H9 (cell line): ENCODE data around the gene DDX1. TPM values are rescaled to one million over a fixed set of nuclear protein-coding genes. Genes with fewer than 3 reads are reported as not detected.

Source experiments
- DNase-seq: peaks from one replicate; pipeline ENCODE4 v3.0.0-alpha.2; 2017
- H2AFZ ChIP-seq: one replicate; pipeline ENCODE4 v1.6.1; 2013; ENCODE audit warnings: mild to moderate bottlenecking, low read length, control low read depth, moderate library complexity
- H2AK5ac ChIP-seq: 2 replicates; pipeline ENCODE4 v1.6.1; 2013; ENCODE audit warnings: low read length, control low read depth, mixed read lengths; ENCODE audit not compliant: insufficient read length
- H2BK120ac ChIP-seq: one replicate; pipeline ENCODE4 v1.6.1; 2013; ENCODE audit warnings: low read depth, mild to moderate bottlenecking, low read length, control low read depth, inconsistent platforms; ENCODE audit not compliant: poor library complexity, severe bottlenecking
- H2BK12ac ChIP-seq: 2 replicates; pipeline ENCODE4 v1.6.1; 2013; ENCODE audit warnings: low read length, control low read depth, mixed read lengths, low read depth; ENCODE audit not compliant: insufficient read length
- H2BK15ac ChIP-seq: 2 replicates; pipeline ENCODE4 v1.6.1; 2013; ENCODE audit warnings: low read depth, low read length, control low read depth
- H2BK20ac ChIP-seq: one replicate; pipeline ENCODE4 v1.6.1; 2013; ENCODE audit warnings: low read depth, mild to moderate bottlenecking, low read length, control low read depth, inconsistent platforms; ENCODE audit not compliant: poor library complexity, severe bottlenecking
- H2BK5ac ChIP-seq: 2 replicates; pipeline ENCODE4 v1.6.1; 2013; ENCODE audit warnings: low read length, control low read depth, mixed read lengths; ENCODE audit not compliant: insufficient read length
- H3K14ac ChIP-seq: 2 replicates; pipeline ENCODE4 v1.6.1; 2013; ENCODE audit warnings: low read length, control low read depth; ENCODE audit not compliant: insufficient read depth
- H3K18ac ChIP-seq: 2 replicates; pipeline ENCODE4 v1.6.1; 2013; ENCODE audit warnings: low read depth, mild to moderate bottlenecking, mixed read lengths, low read length, control low read depth; ENCODE audit not compliant: insufficient read length
- H3K23ac ChIP-seq: 2 replicates; pipeline ENCODE4 v1.6.1; 2013; ENCODE audit warnings: low read length, control low read depth, mixed read lengths, low read depth; ENCODE audit not compliant: insufficient read length
- H3K23me2 ChIP-seq: 2 replicates; pipeline ENCODE4 v1.6.1; 2013; ENCODE audit warnings: low read depth, mild to moderate bottlenecking, mixed read lengths, low read length, control low read depth; ENCODE audit not compliant: insufficient read length, poor library complexity, severe bottlenecking
- H3K27ac ChIP-seq: 2 replicates; pipeline ENCODE4 v1.5.1; 2013; ENCODE audit warnings: low read length, control low read depth, mixed read lengths, low read depth; ENCODE audit not compliant: insufficient read length
- H3K27me3 ChIP-seq: 2 replicates; pipeline ENCODE4 v1.6.1; 2013; ENCODE audit warnings: low read length, control low read depth, inconsistent platforms; ENCODE audit not compliant: insufficient read depth
- H3K4ac ChIP-seq: 2 replicates; pipeline ENCODE4 v1.6.1; 2013; ENCODE audit warnings: low read depth, mild to moderate bottlenecking, control low read depth, inconsistent platforms, low read length, moderate library complexity
- H3K4me1 ChIP-seq: 2 replicates; pipeline ENCODE4 v1.6.1; 2013; ENCODE audit warnings: low read length, control low read depth, inconsistent platforms; ENCODE audit not compliant: insufficient read depth
- H3K4me2 ChIP-seq: 2 replicates; pipeline ENCODE4 v1.6.1; 2013; ENCODE audit warnings: low read length, control low read depth, mixed read lengths; ENCODE audit not compliant: insufficient read length, insufficient read depth
- H3K56ac ChIP-seq: 2 replicates; pipeline ENCODE4 v1.6.1; 2013; ENCODE audit warnings: low read depth, mild to moderate bottlenecking, mixed read lengths, low read length, control low read depth; ENCODE audit not compliant: insufficient read length
- H3K79me1 ChIP-seq: 2 replicates; pipeline ENCODE4 v1.6.1; 2013; ENCODE audit warnings: low read depth, mild to moderate bottlenecking, moderate library complexity, low read length, control low read depth, inconsistent platforms; ENCODE audit not compliant: insufficient read depth, poor library complexity, severe bottlenecking
- H3K79me2 ChIP-seq: 2 replicates; pipeline ENCODE4 v1.6.1; 2013; ENCODE audit warnings: low read length, control low read depth, inconsistent platforms; ENCODE audit not compliant: insufficient read depth
- H3K9ac ChIP-seq: 2 replicates; pipeline ENCODE4 v1.6.1; 2013; ENCODE audit warnings: low read length, control low read depth, mixed read lengths; ENCODE audit not compliant: insufficient read length; ENCODE audit errors: extremely low read depth
- H3K9me3 ChIP-seq: one replicate; pipeline ENCODE4 v1.6.1; 2013; ENCODE audit warnings: low read depth, low read length, inconsistent platforms; ENCODE audit not compliant: control insufficient read depth
- H3T11ph ChIP-seq: one replicate; pipeline ENCODE4 v1.6.1; 2013; ENCODE audit warnings: mild to moderate bottlenecking, low read length, control low read depth, inconsistent platforms
- H4K20me1 ChIP-seq: one replicate; pipeline ENCODE4 v1.6.1; 2013; ENCODE audit not compliant: control insufficient read depth, insufficient read length, insufficient read depth
- H4K5ac ChIP-seq: 2 replicates; pipeline ENCODE4 v1.6.1; 2013; ENCODE audit warnings: low read depth, mild to moderate bottlenecking, mixed read lengths, low read length, control low read depth; ENCODE audit not compliant: insufficient read length
- H4K8ac ChIP-seq: replicated peaks from 2 replicates; pipeline ENCODE4 v1.6.1; 2013; ENCODE audit warnings: low read length, control low read depth, mixed read lengths, low read depth; ENCODE audit not compliant: insufficient read length
- H4K91ac ChIP-seq: 2 replicates; pipeline ENCODE4 v1.6.1; 2013; ENCODE audit warnings: low read depth, mild to moderate bottlenecking, moderate library complexity, mixed read lengths, low read length, control low read depth; ENCODE audit not compliant: insufficient read length
- H3K27ac Mint-ChIP-seq, 3 experiments: 2 replicates in 2 of 3; 3 replicates in 1 of 3; pipeline ENCODE4 v1.8.0; 2020 to 2021; ENCODE audit warnings: mixed read lengths in 3 of 3, mild to moderate bottlenecking in 1 of 3, moderate library complexity in 1 of 3
- H3K27me3 Mint-ChIP-seq: 2 replicates; pipeline ENCODE4 v1.8.0; 2021; ENCODE audit warnings: low read depth, mild to moderate bottlenecking, moderate library complexity, mixed read lengths
- H3K36me3 Mint-ChIP-seq, 3 experiments: 2 replicates in 2 of 3; 3 replicates in 1 of 3; pipeline ENCODE4 v1.8.0; 2020 to 2021; ENCODE audit warnings: low read depth in 3 of 3, mixed read lengths in 3 of 3; ENCODE audit not compliant: insufficient read depth in 1 of 3
- H3K4me1 Mint-ChIP-seq, 2 experiments: 2 replicates each; pipeline ENCODE4 v1.8.0; 2020; ENCODE audit warnings: mixed read lengths in 2 of 2
- H3K4me3 Mint-ChIP-seq, 2 experiments: 2 replicates in 1 of 2; 3 replicates in 1 of 2; pipeline ENCODE4 v1.8.0; 2020 to 2021; ENCODE audit warnings: mild to moderate bottlenecking in 2 of 2, mixed read lengths in 2 of 2, moderate library complexity in 1 of 2
- H3K9me3 Mint-ChIP-seq, 2 experiments: 2 replicates in 1 of 2; 3 replicates in 1 of 2; pipeline ENCODE4 v1.8.0; 2020; ENCODE audit warnings: mild to moderate bottlenecking in 2 of 2, mixed read lengths in 2 of 2, moderate library complexity in 1 of 2
- WGBS: extraction: QIAGEN DNeasy Blood & Tissue Kit; methylation state at CpG from one replicate; pipeline ENCODE4 v1.1.7; 2013; ENCODE audit warnings: missing lambda C conversion rate, low lambda C conversion rate, mixed read lengths; ENCODE audit not compliant: insufficient read length; ENCODE audit errors: extremely low coverage; 5-methylcytosine and 5-hydroxymethylcytosine counted together
- total RNA-seq: library from RNA; stranded (reverse); gene quantifications from 2 replicates; pipeline ENCODE4 v1.2.1, GENCODE V29; 2021
- TF ChIP-seq, protein P1 (sequence below): fragments of 200-600 bp; sonication (generic); conservative IDR thresholded peaks from 3 replicates; pipeline ENCODE4 v1.8.0; 2021; ENCODE audit warnings: antibody characterized with exemption, mild to moderate bottlenecking

Gene DDX1
- total RNA-seq, 1 experiment from 2014 or later: 120 TPM

GRCh38 chr2:15606481-15607441 is 15.1 kb downstream of the DDX1 start:
- no peaks in the 10 kb centered on the region for H3K9me3 ChIP-seq
- whole genome bisulfite sequencing: no CpG with 5 or more reads among the region's 8 CpGs
- H3K23me2 ChIP-seq: no peaks in the 10 kb centered on the region
- H3K4me1 ChIP-seq: no peaks in the 10 kb centered on the region
- no peak overlapping the region for H3T11ph ChIP-seq
- H3K4me3 Mint-ChIP-seq: no peak overlapping the region
- H2AFZ ChIP-seq: no peak overlapping the region
- no peak overlapping the region for H4K91ac ChIP-seq
- no peak overlapping the region for H2BK5ac ChIP-seq
- H3K14ac ChIP-seq: no peak overlapping the region
- no peaks in the 10 kb centered on the region for H3K79me1 ChIP-seq
- H4K20me1 ChIP-seq: no peaks in the 10 kb centered on the region
- H2BK15ac ChIP-seq: no peak overlapping the region
- H3K79me2 ChIP-seq: no peaks in the 10 kb centered on the region
- H3K36me3 Mint-ChIP-seq: peaks cover 63 to 84% (median 82%) of the 10 kb centered on the region in 3 experiments
- peaks cover 0 to 8% of the 10 kb centered on the region in 2 experiments; a peak in 2 of 5 replicates for H3K9me3 Mint-ChIP-seq
- H3K27ac Mint-ChIP-seq: no peak overlapping the region
- H2AK5ac ChIP-seq: no peak overlapping the region
- DNase-seq: no peak
- H3K27me3 ChIP-seq: no peaks in the 10 kb centered on the region
- no peak overlapping the region for H3K56ac ChIP-seq
- no peak overlapping the region for H3K9ac ChIP-seq
- H4K8ac ChIP-seq: no peak overlapping the region
- no peak overlapping the region for H3K4ac ChIP-seq
- H4K5ac ChIP-seq: no peak overlapping the region
- no peaks in the 10 kb centered on the region for H3K27me3 Mint-ChIP-seq
- no peak overlapping the region for H3K18ac ChIP-seq
- TF ChIP-seq, protein P1, sequence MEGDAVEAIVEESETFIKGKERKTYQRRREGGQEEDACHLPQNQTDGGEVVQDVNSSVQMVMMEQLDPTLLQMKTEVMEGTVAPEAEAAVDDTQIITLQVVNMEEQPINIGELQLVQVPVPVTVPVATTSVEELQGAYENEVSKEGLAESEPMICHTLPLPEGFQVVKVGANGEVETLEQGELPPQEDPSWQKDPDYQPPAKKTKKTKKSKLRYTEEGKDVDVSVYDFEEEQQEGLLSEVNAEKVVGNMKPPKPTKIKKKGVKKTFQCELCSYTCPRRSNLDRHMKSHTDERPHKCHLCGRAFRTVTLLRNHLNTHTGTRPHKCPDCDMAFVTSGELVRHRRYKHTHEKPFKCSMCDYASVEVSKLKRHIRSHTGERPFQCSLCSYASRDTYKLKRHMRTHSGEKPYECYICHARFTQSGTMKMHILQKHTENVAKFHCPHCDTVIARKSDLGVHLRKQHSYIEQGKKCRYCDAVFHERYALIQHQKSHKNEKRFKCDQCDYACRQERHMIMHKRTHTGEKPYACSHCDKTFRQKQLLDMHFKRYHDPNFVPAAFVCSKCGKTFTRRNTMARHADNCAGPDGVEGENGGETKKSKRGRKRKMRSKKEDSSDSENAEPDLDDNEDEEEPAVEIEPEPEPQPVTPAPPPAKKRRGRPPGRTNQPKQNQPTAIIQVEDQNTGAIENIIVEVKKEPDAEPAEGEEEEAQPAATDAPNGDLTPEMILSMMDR: no peak
- H3K4me2 ChIP-seq: no peak overlapping the region
- H2BK20ac ChIP-seq: no peak overlapping the region
- peaks cover 0 to 4% of the 10 kb centered on the region in 2 experiments; a peak in 1 of 4 replicates for H3K4me1 Mint-ChIP-seq
- no peak overlapping the region for H2BK12ac ChIP-seq
- no peak overlapping the region for H3K27ac ChIP-seq
- H2BK120ac ChIP-seq: no peak overlapping the region
- H3K23ac ChIP-seq: no peak overlapping the region
